Fibroblast of skin of left quadriceps (primary cell): Measurements from ENCODE around the gene DBN1.
A peak's percentile ranks its signal among the peaks of the same experiment; 100 is the strongest.

Experiments used
- DNase-seq, 2 experiments: peaks; one replicate each; pipeline ENCODE4 v3.0.0-alpha.2; 2013; ENCODE audit warnings: low read depth in 2 of 2

Gene DBN1

DNA sequence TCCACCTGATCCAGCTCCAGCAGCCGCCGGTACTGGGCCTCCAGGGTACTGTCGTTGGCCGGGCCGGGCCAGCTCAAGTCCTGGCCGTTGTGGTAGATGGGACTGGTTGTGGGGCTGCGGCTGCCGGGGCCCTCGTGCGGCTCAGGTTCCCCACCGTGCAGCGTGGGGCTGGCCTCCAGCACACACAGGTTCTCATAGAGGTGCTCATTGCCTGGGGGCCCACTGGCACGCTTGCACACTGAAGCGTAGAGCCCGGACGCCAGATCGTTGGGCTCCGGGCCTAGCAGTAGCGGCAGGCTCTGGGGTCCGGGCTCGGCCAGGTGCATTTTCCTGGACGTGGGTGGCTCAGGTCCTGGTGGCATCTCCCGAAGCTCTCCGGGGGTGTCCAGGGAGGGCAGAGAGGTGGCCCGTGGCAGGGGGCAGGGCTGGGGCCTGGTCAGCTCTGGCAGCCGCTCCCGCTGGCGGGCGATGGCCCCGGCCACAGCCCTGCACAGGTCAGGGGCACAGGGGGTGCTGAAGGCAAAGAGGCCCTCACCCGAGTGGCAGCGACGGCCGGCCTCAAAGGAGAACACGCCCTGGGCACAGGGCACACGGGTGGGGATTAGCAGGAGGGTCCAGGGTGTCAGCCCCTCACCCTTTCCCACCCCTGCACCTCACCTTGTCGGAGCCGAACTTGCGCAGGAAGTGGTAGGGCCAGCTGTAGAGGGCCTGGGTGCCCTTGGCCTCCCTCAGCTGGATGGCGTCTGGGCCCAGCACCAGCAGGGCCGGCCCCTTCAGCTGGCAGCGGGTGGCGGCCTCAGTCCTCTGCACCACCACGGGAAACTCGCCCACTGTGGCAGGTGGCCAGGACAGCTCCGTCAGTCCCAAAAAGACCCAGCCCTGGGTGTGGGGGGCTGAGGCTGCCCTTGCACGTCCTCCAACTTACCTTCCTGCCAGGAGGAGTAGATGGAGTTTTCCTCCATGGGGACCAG, 30.9 kb upstream of the DBN1 start:
- DNase-seq: no peak

DNA sequence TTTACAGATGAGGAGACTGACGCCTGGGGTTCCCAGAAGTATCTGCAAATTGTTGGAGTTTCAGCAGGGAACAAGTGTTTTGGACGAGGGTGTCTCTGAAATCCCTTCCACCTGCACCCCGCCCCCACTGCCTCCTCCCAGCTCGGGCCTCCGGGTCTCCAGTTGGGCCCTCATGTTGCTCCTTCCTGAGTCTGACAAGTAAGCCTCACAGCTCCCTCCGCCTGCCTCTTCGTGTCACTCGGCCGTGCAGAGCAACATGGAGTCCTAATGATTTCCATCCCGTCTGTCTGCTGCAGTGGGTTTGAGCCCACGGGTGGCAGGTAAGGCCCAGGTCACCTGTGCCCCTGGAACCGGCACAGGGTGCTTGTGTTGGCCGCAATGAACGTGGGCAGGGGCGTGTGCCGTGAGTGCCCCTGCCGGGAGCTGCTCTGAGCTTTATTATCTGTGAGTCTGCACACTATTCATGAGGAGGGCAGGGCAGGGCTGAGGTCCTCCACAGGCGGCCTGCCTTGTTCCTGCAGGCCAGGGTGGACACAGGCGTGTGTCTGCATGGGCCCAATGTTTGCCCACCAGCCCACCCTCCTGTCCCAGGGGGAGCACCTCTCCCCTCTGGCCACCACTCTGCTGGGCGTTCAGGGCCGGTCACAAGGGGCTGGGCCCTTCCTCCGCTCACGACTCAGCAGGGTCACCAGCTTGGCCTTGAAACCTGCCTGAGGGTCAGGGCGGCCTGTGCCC, 30.1 kb upstream of the DBN1 start:
- no peak for DNase-seq

DNA sequence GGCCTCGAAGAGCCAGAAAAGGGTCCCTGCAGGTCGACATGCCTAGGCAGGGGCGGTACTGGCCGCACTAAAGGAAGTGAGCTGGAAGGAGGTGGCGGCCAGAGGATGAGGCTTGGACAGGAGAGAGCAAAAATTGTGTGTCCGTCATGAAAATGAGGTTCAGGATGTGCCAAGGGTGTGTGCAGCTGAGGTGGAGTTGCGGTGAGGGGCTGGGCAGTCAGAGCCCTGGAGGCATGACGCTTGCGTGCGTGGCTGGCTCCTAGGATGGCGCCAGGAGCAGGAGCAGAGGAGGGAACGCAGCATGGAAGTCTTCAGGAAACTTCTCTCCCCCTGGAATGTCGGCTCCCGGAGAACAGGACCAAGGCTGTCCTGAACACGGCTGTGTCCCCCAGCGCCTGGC, 29.5 kb upstream of the DBN1 start:
- no peak for DNase-seq

DNA sequence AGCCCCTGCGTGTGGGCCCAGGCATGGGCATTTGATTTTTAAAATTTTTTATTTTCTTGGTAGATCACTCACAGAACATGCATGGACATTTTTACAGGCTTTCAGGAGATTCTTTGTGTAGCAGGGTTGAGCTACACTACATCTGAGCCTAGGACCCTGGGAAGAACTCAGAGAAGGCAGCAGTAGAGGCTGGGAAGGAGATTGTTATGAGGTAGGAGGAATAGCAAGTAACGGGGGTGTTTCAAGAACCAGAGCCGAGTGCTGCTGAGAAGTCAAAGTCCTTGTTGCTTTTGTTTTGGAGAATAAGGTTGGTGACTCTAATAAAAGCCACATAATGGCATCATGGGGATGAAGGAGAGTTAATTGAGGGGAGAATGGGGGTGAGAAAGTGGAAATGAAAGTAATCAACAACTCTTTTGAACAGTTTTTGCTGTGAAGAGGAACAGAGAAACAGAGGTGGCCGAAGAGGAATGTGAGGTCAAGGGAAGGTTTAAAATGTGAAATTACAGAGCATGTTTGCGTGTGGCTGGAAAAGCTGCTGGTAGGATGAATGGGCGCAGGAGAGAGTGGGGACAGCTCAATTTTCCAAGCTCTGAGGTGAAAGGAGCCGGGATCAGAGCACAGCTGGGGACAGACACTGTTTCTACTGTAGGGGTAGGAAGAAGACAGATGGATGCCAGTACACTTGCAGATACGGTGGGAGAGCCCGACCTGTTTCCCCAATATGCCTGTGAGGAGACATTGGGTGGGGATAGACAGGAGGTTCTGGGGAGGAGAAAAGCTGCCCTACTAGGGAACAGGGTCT, 28.6 kb upstream of the DBN1 start:
- DNase-seq: no peak

DNA sequence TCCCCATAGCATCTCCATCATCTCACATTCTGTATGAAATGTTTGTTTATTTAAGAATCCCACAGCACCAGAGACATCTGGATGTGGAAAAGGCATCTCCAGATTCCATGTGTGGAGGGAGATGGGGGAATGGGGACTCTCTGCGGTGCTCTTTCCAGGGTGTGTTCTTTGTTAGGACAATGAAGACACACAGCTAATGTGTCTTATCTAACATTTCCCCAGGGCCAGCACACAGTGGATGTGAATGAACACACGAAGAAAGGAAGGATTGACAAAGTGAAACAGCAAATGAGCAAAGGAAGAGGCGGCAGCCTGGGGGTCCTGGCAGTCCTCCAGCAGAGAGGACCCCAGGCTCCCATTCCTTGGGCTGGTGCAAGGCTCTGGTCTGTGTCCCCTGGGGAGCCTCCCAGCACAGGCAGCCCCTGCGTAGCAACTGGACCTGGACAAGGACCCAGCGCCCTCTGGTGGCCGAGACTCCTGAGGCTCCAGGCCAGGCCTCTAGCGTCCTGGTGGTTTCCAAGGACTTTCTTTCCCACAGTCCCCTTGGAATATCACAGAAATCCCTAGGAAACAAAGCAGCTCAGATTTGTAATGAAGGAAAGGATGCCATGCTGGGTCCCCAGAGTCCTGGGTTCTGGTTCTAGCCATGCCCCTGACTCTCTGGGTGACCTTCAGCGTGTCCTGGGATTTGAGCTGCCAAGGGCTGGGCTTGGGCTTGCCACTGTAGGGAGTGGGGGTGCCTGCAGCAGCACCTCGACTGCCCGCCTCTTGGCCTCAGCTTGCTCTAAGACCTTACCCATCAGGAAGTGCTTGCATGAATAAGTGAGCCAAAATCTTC, 27.5 kb upstream of the DBN1 start:
- peak in 1 of 2 experiments; percentile 62 for DNase-seq

DNA sequence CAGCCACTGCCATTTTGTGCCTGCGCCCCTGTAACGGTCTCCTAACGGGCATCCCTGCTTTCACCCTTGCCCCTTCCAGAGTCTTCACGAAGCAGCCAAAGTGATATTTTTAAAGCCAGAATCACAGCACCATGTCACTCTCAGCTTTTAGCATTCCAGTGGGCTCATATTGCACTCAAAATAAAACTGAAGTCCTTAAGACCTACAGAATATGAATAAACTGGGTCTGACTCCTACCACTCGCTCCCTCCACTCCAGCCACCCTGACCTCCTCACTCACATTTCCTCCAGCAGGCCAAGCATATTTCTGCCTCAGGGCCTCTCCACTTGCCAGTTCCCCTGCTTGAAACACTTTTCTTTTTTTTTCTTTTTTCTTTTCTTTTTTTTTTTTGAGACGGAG, 26.4 kb upstream of the DBN1 start:
- no peak for DNase-seq

DNA sequence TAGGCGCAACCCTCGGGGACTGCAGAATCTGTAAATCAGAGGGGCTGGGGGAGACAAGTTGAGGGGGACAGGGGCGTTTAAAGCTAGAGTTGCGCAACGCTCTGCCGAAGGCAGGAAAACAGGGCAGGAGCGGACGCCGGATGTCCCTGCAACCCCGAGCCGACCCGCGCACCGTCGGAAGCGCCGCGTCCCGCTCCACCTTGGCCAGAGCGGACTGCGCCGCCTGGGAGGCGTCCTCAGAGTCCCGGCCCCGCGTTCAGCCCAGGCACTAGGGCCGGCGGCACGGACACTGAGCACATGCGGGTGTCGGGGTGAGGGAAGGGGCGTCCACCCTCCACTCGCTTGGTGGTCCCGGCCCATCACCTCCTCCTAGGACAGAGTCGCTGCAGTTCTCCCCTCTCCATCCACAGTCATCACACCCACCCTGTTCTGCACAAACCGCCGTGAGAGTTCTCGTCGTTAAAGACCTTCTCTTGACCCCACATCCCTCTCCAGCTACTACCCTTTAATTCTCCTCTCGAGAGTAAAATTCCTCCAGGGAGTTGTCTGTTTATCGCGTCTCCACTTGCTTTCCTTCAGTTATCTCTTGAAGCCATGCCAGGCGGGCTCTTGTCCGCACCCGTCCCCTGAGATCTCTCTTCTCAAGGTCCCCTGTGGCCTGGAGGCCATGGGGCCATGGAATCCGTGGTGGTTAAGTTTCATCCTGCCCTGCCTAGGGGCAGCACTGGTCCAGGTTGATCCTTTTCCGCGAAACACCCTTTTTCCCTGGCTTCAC, 24.8 kb upstream of the DBN1 start:
- no peak for DNase-seq

DNA sequence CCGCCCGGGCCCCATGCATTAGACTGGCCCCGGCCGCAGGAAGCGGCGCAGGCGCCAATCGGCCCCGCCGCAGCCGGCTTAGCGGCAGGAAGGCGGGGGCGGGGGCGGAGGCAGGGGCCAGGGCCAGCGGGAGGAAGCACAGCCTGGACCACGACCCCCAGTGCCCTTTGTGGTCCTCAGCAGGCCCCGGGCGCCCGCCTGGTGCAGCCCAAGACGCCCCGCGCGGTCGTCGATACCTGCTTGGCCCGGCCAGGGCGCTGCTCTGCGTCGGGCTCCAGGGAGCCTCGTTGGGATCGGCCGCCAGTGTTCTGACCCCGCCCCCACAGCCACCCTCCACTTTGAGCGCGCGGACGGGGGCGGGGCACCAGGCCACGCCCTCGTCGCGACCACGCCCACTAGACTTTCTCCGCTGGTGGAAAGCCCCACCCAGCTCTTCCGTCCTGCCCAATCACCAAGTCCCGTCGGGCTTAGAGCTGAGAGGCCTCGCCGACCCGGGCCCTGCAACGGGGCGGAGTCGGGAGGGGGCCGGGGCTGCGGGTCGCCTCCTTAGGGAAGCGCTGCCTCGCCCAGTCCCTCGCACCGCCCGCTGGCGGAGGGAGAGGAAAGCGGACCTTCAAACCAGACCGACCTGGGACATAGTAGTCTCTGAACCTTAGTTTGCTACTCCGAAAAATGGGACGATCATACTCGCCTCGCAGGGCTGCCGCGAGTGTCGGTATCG, 24.0 kb upstream of the DBN1 start, which contains the start of gene PDLIM7:
Gene PDLIM7, minus strand, starts transcription at position 313 of the 721 bp plus-strand sequence. CDS start 1,092 bp downstream, outside the sequence.
- peak; percentile 95 for DNase-seq

DNA sequence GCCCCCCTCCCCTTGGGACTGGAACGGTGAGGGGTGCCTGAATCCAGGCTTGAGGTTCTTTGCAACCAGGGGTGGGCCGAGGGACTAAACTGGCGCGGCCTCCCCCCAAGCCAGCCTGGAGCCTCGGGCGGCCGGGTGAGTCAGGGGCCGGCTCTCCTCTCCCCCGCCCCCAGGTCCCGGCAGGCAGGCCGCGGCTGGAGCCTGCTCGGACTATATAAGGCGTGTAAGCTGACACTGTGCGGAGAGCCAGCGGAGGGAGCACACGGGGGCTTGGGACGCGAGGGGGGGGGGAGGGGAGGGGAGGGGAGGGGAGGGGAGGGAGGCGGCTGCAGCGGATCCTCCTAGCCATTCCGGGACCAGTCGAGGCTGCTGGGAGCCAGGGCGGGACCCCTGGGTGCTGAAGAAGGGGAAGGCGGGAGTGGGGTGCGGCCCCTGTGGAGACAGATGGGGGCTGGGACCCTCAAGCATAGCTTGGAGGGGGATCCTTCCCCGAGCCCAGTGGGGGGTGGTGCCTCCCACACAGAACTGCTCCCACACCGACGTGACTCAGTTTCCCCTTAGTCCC, 23.4 kb upstream of the DBN1 start:
- DNase-seq: peak; percentile 91 to 93

DNA sequence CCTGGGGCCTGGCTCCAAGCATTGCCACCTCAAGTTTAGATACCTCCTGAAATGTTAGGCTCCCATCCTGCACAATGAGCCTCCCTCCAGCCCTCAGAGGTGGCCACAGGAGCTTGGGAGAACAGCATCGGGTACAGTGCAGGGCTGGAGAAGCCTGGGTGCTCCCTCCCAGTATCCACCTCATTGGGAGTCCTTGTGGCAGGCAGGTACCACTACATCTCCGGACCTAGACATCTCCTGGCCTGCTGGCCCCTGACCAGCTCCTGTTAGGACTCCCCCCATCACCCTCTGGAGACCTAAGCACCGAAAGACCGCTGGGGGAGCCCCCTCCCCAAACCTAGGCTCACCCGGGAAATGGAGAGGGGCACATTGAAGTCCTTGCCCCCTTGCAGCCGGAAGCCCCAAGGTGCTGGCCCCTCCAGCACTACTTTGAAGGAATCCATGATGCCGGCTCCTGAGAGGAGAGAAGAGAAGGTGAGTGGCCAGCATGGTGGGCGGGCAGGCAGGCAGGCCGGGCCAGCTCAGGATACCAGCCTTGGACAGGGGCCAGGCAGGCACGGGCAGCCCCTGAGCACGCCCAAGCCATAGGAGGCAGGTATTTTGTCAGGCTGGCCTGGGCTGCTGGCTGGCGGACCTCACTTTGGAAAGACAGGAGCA, 22.8 kb upstream of the DBN1 start:
- DNase-seq: no peak

DNA sequence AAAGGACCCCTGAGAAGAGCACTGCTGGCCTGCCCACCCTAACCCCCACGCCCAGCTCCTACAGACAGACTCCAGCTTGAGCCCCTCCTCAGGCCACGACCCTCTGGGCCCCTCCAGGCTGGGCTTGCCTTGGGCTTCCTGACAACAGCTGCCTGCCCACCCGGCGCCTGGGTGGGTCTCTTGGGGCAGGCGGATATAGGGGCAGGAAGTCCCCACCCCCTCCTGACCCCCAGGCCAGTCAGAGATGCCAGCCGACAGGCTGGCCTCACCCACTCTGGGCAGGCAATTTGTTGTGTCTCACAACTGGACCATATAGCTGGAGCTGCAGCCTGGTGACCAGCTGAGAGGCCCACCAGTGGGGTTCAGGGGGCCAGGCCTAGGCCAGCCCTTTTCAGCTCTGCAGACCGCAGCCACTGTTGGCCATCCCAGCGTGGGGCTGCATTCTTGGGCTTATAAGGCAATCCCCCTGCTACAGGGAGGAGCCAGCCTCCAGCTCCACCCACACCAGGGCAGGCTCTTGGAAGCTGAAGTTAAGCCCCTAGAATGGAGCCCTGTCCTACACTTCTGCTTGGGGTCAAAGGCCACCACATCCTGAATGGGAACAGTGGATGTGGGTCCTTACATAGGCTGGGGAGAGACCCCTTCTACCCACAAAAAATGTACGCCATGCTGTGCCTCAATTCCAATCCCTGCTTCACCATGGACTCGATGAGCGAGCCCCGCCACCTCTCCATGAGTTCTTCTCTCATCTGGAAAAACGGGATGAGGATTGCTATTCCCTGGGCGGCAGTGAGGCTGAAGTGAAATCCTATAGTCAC, 22.0 kb upstream of the DBN1 start:
- peak; percentile 68 to 77 for DNase-seq

DNA sequence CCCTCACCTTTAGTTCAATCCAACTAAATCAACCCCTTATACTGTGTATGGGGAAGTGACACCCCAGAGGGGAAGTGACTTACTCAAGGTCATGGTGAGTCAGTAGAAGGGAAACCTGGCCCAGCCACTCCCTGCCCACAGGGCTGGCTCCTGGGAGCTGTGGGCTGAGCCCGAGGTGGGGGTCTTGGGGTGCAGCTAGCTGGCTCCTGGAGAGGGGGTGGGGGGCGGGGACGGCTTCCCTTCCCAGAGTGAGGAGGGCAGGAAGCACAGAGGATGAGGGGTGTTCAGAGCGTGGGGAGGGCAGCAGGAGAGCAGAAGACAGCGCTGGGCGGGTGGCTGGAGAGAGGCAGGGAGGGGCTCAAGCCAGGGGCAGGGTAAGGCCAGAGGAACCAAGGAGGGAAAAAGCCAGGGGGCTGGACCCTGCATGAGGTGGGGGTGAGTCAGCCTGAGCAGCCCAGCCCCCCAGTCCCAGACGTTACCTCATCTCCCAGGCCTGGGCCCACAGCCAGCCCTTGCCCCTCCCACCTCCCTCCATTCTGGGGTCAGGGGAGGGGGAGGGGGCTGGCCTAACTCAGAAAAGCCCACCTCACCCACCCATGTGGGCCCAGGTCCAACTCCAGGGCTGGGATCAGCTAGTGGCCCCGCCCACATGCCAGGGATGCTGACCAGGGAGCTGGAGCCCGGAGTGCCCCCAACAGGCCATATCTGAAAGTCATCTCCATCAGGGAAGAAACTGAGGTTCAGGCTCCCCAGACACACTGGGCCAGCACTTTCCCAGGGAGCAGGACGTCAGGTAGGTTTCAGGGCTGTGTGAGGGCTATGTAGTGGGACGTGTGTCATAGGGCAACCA, 21.1 kb upstream of the DBN1 start:
- DNase-seq: peak; percentile 72 to 78

DNA sequence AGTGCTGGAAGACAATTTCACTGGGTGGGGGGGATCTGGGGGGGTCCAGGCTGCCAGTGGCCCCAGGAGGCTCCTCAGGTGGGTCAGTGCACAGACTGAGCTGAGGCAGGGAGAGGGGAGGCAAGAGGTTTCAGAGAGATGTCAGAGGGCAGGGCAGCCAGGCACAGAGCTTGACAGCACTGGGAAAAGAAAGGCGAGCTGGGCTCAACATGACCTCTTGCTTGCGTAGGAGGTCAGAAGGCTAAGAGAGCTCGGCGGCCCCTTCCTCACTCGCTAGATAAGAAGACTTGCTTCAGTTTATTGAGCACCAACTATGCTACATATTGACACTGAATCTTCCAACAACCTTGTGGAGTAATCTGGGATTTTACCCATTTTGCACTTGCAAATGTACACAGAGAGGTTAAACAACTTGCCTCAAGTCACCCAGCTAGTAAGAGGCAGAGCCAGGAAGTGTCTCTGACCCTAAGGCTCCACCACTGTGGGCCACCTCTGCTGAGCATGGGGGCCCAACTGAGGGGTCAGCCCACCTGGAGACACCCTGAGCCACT, 20.4 kb upstream of the DBN1 start:
- DNase-seq: no peak

DNA sequence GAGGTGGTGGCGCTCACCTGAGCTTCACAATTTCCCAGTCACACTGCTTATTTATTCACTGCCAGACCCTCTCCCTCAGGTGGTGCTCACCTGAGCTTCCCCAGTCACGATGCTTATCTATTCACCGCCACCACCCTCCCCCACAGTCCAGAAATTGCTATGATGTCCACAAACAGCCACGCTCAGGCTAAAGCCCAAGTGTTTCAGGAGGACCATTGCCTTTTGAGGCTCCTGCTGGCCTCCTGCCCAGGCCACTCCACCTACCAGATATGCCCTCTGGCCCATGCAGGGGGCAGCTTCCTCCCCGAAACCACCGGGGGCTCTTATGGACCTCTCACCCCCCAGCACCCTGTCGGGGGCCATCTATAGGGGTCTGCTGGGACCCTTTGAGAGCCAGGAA, 19.4 kb upstream of the DBN1 start:
- no peak for DNase-seq

DNA sequence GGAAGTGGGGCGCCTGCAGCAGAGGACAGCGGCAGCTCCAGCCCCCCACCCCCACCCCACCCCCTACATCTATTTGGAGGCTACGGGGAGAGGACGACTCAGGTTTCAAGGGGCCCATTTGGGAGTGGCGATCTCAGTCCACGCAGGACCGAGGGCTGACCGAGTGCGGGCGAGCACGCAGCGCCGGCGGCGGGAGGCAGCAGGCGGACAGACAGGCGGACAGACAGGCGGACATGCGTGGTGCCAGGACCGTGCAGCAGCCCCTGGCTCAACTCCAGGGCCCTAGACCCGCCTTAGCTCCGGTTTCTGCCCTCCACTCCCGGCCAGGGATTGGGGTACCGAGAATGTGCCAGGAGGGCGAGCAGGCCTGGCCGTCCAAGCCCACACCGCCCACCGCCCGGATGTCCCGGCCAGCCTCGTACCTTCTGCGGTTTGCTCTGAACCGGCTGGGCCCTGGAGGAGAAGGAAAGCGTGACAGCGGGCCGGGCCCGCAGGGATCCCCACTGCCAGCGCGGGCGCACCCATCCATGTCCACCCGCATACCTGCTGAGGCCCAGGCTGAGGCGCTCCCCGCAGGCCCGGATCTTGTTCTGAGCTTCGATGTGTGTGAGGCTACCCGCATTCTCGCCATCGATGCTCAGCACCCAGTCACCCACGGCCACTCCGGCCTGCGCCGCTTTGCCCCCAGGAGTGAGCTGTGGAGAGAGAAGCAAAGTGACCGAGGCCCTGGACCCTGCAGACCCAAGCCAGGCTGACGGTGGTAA, 18.7 kb upstream of the DBN1 start:
- no peak for DNase-seq

DNA sequence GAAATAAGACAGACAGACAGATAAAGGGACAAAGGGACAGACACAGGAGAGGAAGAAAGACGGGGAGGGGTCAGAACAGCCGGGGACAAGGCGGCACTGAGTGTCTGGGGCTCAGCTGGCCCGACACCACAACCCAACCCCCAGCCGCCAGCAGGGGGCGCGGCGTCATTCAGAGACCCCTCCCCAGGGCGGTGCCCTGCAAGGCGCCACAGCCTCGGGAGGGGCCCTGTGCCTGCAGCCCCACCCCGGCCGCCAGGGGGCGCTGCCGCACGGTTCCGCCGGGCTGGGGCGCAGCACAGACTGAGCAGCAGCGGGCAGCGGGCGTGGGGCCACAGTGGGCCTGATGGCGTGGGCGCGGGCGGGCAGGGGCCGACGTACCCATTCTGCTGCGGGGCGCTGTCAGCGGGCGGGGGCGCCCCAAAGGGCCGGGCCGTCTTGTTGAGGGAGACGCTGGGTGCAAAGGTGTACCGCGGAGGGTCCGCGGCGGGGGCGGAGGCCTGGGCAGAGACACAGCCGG, 18.1 kb upstream of the DBN1 start:
- DNase-seq: no peak
